CD4-positive, CD25-positive, alpha-beta regulatory T cell (primary cell): ENCODE measurements around the gene NF2. TPM values are rescaled to one million over a fixed set of nuclear protein-coding genes. Genes with fewer than 3 reads are reported as not detected.

Source experiments
- ATAC-seq, 2 donors: fragments of 150-1000 bp; cut with Tn5 transposase; one replicate each; pipeline ENCODE4 v1.10.0; 2021; ENCODE audit warnings: low read depth in 2 of 2, moderate number of reproducible peaks in 2 of 2, moderate library complexity in 1 of 2
- DNase-seq, 3 donors: peaks; one replicate each; pipeline versions ENCODE4 v3.0.0 to v3.0.0-alpha.2; 2012 to 2022; ENCODE audit warnings: mixed read lengths in 1 of 3
- H3K27ac ChIP-seq: one replicate; pipeline ENCODE4 v1.7.0; 2013; ENCODE audit warnings: mild to moderate bottlenecking, low read length; ENCODE audit not compliant: insufficient read depth, poor library complexity, severe bottlenecking
- H3K27me3 ChIP-seq: one replicate; pipeline ENCODE4 v1.7.0; 2013; ENCODE audit warnings: low read length; ENCODE audit not compliant: control insufficient read depth, insufficient read depth
- H3K36me3 ChIP-seq: one replicate; pipeline ENCODE4 v1.7.0; 2013; ENCODE audit warnings: mild to moderate bottlenecking, low read length, moderate library complexity; ENCODE audit not compliant: control insufficient read depth, insufficient read depth
- H3K4me1 ChIP-seq: 2 replicates; pipeline ENCODE4 v1.7.0; 2013; ENCODE audit warnings: mild to moderate bottlenecking, low read length; ENCODE audit not compliant: insufficient read depth, control insufficient read depth, poor library complexity, severe bottlenecking
- H3K4me3 ChIP-seq: one replicate; pipeline ENCODE4 v1.7.0; 2013; ENCODE audit warnings: low read depth, mild to moderate bottlenecking, low read length, moderate library complexity
- H3K9me3 ChIP-seq, 2 experiments: 1 replicate in 1 of 2; 2 replicates in 1 of 2; pipeline ENCODE4 v1.7.0; 2013; ENCODE audit warnings: low read length in 2 of 2, mild to moderate bottlenecking in 1 of 2, moderate library complexity in 1 of 2; ENCODE audit not compliant: control insufficient read depth in 2 of 2
- H3K27ac Mint-ChIP-seq, 3 donors: one replicate each; pipeline ENCODE4 v1.8.0; 2020 to 2022; ENCODE audit warnings: mild to moderate bottlenecking in 3 of 3, mixed read lengths in 3 of 3, moderate library complexity in 2 of 3
- H3K27me3 Mint-ChIP-seq: one replicate; pipeline ENCODE4 v1.8.0; 2022; ENCODE audit warnings: mild to moderate bottlenecking, mixed read lengths
- H3K36me3 Mint-ChIP-seq: one replicate; pipeline ENCODE4 v1.8.0; 2020; ENCODE audit warnings: mixed read lengths
- H3K4me1 Mint-ChIP-seq, 4 donors: one replicate each; pipeline ENCODE4 v1.8.0; 2020 to 2022; ENCODE audit warnings: mixed read lengths in 4 of 4, mild to moderate bottlenecking in 1 of 4
- H3K4me3 Mint-ChIP-seq, 4 donors: one replicate each; pipeline ENCODE4 v1.8.0; 2020 to 2022; ENCODE audit warnings: mild to moderate bottlenecking in 4 of 4, mixed read lengths in 4 of 4, moderate library complexity in 3 of 4
- H3K9me3 Mint-ChIP-seq, 7 donors: one replicate each; pipeline ENCODE4 v1.8.0; 2020 to 2022; ENCODE audit warnings: mixed read lengths in 7 of 7, mild to moderate bottlenecking in 3 of 7, moderate library complexity in 2 of 7
- polyA plus RNA-seq, 4 donors: library from polyadenylated mRNA; unstranded; fragments of 300-500 nt; fragmentation: Illumina TruSeq; gene quantifications; one replicate each; pipeline ENCODE4 v1.2.3, GENCODE V29; 2021
- total RNA-seq: library from RNA; stranded (reverse); gene quantifications from one replicate; pipeline ENCODE4 v1.2.3, GENCODE V29; 2022

The NF2 gene
- total and polyA plus RNA-seq, 5 donors from 2014 or later, result 16.4 to 31.6 (median 20.0) TPM

DNA sequence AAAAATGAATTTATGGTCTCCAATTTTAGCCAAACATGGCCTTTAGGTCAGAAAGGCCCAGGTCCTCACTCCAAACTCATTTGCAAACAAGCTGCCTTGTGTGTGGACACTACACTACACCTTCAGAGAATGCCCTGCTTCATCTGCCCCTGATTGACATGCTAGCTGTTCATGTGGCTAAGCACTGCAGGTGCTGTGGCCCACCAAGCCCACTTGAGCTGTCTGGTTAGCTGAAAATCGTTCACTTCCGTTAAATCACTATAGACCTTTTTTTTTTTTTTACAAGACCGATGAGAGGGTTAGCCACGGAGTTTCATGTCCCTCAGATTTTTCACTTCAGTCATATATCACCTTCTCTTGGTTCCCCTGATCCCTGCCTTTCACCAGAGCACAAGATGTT is 39.3 kb downstream of the NF2 start:
- Mint-ChIP-seq H3K4me3 (peak overlapping the region in 2 of 4 donors; percentile 36 to 48), H3K4me1 (peaks cover 6 to 15% (median 9%) of the 10 kb centered on the region in 4 donors), H3K27me3 (no peaks in the 10 kb centered on the region), H3K9me3 (no peaks in the 10 kb centered on the region), H3K27ac (peak overlapping the region in 1 of 3 donors; percentile 47), H3K36me3 (peaks cover 40% of the 10 kb centered on the region)
- Histone ChIP-seq H3K27me3 (no peaks in the 10 kb centered on the region), H3K4me3 (no peak overlapping the region), H3K9me3 (no peaks in the 10 kb centered on the region), H3K4me1 (no peaks in the 10 kb centered on the region), H3K27ac (no peak overlapping the region), H3K36me3 (peaks cover 15% of the 10 kb centered on the region)
- no peak for ATAC-seq
- no peak for DNase-seq

DNA sequence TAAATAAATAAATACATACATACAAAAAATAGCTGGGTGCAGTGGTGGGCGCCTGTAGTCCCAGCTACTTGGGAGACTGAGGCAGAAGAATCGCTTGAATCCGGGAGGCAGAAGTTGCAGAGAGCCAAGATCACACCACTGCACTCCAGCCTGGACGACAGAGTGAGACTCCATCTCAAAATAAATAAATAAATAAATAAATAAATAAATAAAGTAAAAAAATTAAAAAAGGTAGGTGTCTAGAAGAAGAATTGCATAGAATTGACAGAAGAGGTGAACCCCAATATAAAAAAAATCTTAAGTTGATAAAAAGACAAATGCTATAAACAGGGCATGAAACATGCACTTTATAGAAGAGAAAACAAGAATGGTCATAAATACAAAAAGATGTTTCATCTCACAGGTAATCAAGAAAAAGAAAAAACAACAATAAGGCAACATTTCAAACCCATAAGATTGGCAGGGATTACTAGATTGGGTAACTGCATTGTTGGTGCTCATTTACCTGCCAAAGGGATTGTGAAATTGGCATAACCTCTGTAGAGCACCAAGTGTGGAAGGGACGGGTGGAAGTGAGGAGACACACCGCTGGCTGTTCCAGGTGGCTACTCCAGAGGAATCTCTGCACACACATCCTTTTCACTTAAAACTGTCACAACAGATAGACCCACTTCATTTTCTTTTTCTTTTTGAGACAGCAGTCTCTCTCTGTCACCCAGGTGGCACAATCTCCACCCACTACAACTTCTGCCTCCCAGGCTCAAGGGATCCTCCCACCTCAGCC is 44.7 kb downstream of the NF2 start:
- Histone ChIP-seq H3K27me3 (no peaks in the 10 kb centered on the region), H3K9me3 (no peaks in the 10 kb centered on the region), H3K36me3 (peaks cover 9% of the 10 kb centered on the region), H3K4me3 (no peak overlapping the region), H3K4me1 (no peaks in the 10 kb centered on the region), H3K27ac (no peak overlapping the region)
- H3K27ac Mint-ChIP-seq, result peak overlapping the region in 1 of 3 donors; percentile 39
- ATAC-seq (no peak), DNase-seq (no peak)
- H3K4me1 Mint-ChIP-seq, result peaks cover 0 to 9% (median 0%) of the 10 kb centered on the region in 4 donors
- H3K36me3 Mint-ChIP-seq, result peaks cover 24% of the 10 kb centered on the region
- H3K9me3 Mint-ChIP-seq, result no peaks in the 10 kb centered on the region
- no peaks in the 10 kb centered on the region for H3K27me3 Mint-ChIP-seq
- no peak overlapping the region for H3K4me3 Mint-ChIP-seq

DNA sequence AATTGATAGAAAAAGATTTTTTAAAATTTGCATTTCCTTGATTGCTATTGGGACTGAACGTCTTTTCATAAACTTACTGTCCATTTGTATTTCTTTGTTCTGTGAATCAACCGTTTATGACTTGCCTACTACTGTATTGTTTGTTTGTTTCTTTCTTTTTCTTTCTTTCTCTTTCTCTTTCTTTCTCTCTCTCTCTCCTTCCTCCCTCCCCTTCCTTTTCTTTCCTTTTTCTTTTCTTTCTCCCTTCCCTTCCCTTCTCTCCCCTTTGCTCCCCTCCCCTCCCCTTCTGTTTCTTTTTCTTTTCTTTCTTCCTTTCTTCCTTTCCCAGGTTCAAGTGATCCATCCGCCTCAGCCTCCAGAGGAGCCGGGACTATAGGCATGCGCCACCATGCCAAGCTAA is 46.9 kb downstream of the NF2 start:
- DNase-seq, result no peak
- Mint-ChIP-seq H3K36me3 (peaks cover 21% of the 10 kb centered on the region), H3K9me3 (no peaks in the 10 kb centered on the region), H3K4me3 (no peak overlapping the region), H3K27ac (no peak overlapping the region), H3K4me1 (peaks cover 0 to 9% (median 2%) of the 10 kb centered on the region in 4 donors), H3K27me3 (no peaks in the 10 kb centered on the region)
- Histone ChIP-seq H3K9me3 (no peaks in the 10 kb centered on the region), H3K36me3 (peaks cover 19% of the 10 kb centered on the region), H3K4me3 (no peak overlapping the region), H3K4me1 (no peaks in the 10 kb centered on the region), H3K27me3 (no peaks in the 10 kb centered on the region), H3K27ac (no peak overlapping the region)
- ATAC-seq, result no peak

DNA sequence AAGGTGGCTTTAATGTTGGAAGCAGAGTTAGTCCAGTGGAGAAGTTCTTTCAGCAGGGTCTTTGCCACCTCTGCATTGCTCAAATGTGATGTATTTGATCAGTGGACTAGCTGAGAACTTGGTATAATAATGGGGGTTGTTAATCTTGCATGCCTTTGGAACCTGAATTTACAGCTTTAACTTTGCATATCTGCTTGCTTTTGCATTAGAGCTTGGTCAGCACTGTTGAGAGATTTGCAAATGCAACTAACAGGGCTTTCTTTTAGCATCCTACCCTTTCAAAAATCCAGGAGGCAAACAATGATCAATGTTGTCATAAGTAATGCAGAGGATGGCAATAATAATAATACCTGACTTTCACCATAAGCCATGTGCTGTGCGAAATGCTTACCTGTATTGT is 48.2 kb downstream of the NF2 start:
- Mint-ChIP-seq H3K9me3 (no peaks in the 10 kb centered on the region), H3K4me1 (peaks cover 0 to 9% (median 2%) of the 10 kb centered on the region in 4 donors), H3K27me3 (no peaks in the 10 kb centered on the region), H3K36me3 (peaks cover 19% of the 10 kb centered on the region), H3K4me3 (no peak overlapping the region), H3K27ac (peak overlapping the region in 1 of 3 donors; percentile 26)
- Histone ChIP-seq H3K36me3 (peaks cover 19% of the 10 kb centered on the region), H3K9me3 (no peaks in the 10 kb centered on the region), H3K4me3 (no peak overlapping the region), H3K27me3 (no peaks in the 10 kb centered on the region), H3K27ac (no peak overlapping the region), H3K4me1 (no peaks in the 10 kb centered on the region)
- ATAC-seq (no peak), DNase-seq (no peak)

DNA sequence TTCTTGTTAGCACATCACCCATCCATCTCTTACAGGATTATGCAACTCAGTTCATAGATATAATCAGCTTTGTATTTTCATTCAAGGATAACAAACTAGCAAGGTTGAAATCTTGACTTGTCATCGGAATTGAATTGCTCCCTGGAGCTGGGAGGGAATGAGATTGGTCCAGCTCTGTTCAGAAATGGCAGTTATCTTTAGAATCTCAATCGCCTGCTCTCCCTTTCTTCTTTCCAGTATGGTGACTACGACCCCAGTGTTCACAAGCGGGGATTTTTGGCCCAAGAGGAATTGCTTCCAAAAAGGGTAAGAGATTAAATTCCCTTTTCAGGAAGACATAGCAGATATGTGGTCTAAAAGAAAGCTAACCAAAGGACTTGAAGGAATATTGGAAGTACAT is 51.0 kb downstream of the NF2 start:
- DNase-seq (no peak), ATAC-seq (no peak)
- no peak overlapping the region for H3K27ac ChIP-seq
- peaks cover 0 to 5% (median 0%) of the 10 kb centered on the region in 4 donors for H3K4me1 Mint-ChIP-seq
- no peaks in the 10 kb centered on the region for H3K9me3 Mint-ChIP-seq
- no peaks in the 10 kb centered on the region for H3K27me3 ChIP-seq
- H3K36me3 Mint-ChIP-seq, result peaks cover 23% of the 10 kb centered on the region
- no peaks in the 10 kb centered on the region for H3K4me1 ChIP-seq
- H3K27me3 Mint-ChIP-seq, result no peaks in the 10 kb centered on the region
- H3K9me3 ChIP-seq, result no peaks in the 10 kb centered on the region
- peaks cover 34% of the 10 kb centered on the region for H3K36me3 ChIP-seq
- no peak overlapping the region for H3K27ac Mint-ChIP-seq
- H3K4me3 ChIP-seq, result no peak overlapping the region
- H3K4me3 Mint-ChIP-seq, result no peak overlapping the region

DNA sequence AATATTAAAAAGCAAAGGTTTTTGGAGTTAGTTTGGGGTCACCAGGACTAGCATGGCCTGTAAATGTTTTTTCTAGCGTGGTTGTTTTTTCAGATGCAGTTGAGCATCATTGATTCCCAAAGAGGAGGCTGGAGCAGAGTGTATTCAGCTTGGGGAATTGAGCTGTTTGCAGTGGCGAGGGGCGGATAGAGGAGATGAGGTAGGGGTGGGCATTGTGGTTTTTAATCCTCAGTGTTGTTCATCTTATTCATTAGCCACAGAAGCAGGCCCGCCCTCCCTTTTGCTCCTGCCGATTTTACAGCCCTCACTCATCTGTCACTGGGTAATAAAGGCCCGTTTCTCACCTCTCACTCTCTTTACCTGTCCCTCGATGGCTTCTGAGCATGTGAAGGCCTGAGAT is 51.4 kb downstream of the NF2 start:
- H3K9me3 ChIP-seq, result no peaks in the 10 kb centered on the region
- peaks cover 0 to 5% (median 0%) of the 10 kb centered on the region in 4 donors for H3K4me1 Mint-ChIP-seq
- H3K27me3 Mint-ChIP-seq, result no peaks in the 10 kb centered on the region
- H3K36me3 Mint-ChIP-seq, result peaks cover 27% of the 10 kb centered on the region
- H3K4me3 Mint-ChIP-seq, result no peak overlapping the region
- peaks cover 34% of the 10 kb centered on the region for H3K36me3 ChIP-seq
- no peaks in the 10 kb centered on the region for H3K27me3 ChIP-seq
- no peak overlapping the region for H3K4me3 ChIP-seq
- H3K9me3 Mint-ChIP-seq, result no peaks in the 10 kb centered on the region
- ATAC-seq (no peak), DNase-seq (no peak)
- no peak overlapping the region for H3K27ac ChIP-seq
- H3K4me1 ChIP-seq, result no peaks in the 10 kb centered on the region
- H3K27ac Mint-ChIP-seq, result peak overlapping the region in 1 of 3 donors; percentile 69

DNA sequence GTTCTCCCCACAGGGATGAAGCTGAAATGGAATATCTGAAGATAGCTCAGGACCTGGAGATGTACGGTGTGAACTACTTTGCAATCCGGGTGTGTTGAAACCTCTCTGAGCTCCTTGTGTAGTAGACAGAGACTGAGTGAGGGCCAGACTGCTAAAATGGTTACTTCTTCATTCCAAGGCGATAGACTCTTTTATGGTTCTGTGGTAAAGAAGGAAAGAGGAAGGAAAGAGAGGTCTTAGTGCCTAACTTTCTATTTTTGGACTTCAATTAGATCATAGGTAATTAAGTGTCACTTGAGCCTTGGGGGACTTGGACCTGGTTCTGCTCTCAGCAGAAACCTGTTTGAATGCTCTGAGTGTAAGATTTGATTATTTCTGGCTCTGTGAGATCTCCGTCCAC is 54.7 kb downstream of the NF2 start:
- Mint-ChIP-seq H3K27me3 (no peaks in the 10 kb centered on the region), H3K27ac (peak overlapping the region in 1 of 3 donors; percentile 40), H3K4me3 (no peak overlapping the region), H3K9me3 (no peaks in the 10 kb centered on the region), H3K4me1 (peaks cover 0 to 5% (median 0%) of the 10 kb centered on the region in 4 donors), H3K36me3 (peaks cover 43% of the 10 kb centered on the region)
- ATAC-seq (no peak), DNase-seq (no peak)
- H3K9me3 ChIP-seq, result no peaks in the 10 kb centered on the region
- peaks cover 54% of the 10 kb centered on the region for H3K36me3 ChIP-seq
- H3K4me1 ChIP-seq, result no peaks in the 10 kb centered on the region
- no peak overlapping the region for H3K27ac ChIP-seq
- H3K27me3 ChIP-seq, result no peaks in the 10 kb centered on the region
- no peak overlapping the region for H3K4me3 ChIP-seq

DNA sequence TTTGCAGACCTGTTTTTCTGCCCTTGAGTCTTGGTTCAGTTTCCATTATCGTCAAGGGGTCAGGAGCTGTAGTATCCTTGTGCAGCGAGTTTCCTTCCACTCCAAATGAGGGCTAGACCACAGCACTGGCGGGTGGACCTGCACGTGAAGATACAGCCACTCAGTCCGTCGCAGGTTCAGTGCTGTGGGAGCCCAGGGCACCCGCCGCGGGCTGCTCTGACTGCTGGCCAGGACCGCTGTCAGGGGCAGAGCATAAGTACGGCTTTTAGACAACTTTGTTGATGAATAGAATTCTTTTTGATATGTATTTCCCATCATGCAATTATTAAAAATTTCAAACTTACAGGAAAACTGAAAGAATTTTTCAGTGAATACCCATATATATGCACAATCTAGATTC is 56.6 kb downstream of the NF2 start:
- H3K36me3 Mint-ChIP-seq, result peaks cover 54% of the 10 kb centered on the region
- Histone ChIP-seq H3K4me3 (no peak overlapping the region), H3K4me1 (no peaks in the 10 kb centered on the region), H3K9me3 (no peaks in the 10 kb centered on the region), H3K36me3 (peaks cover 57% of the 10 kb centered on the region), H3K27me3 (no peaks in the 10 kb centered on the region), H3K27ac (no peak overlapping the region)
- H3K4me1 Mint-ChIP-seq, result no peaks in the 10 kb centered on the region
- no peaks in the 10 kb centered on the region for H3K27me3 Mint-ChIP-seq
- H3K27ac Mint-ChIP-seq, result no peak overlapping the region
- H3K9me3 Mint-ChIP-seq, result no peaks in the 10 kb centered on the region
- ATAC-seq (no peak), DNase-seq (no peak)
- H3K4me3 Mint-ChIP-seq, result no peak overlapping the region
